ENCODE measurements around the gene HNRNPDL. TPM values are rescaled to one million over a fixed set of nuclear protein-coding genes. Genes with fewer than 3 reads are reported as not detected.

Gene HNRNPDL
- total and polyA plus RNA-seq, 2 donors (not counting 1 experiment from before 2014, with no cell fraction given) = 296 to 370 TPM

DNA sequence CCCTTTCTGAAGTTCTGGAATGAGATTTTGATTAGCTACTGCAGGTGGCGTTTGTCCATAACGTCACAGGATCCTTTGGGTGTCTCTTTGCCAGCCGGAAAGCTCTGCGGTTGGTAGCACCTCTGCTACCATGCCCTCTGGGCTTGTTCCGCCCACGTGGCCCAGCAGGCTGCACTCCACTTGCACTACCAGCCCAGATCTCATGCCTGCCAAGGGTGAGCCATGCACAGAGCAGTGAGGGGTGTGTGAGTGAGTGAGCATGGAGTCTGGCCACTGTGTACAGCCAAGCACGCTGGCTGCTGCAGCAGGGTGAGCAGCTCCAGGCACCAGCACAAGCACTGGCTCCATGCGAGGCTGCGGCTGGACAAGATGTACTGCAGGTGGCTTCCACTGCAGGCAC lies 49.9 kb downstream of the HNRNPDL start:
- peaks cover 0 to 16% (median 6%) of the 10 kb centered on the region in 3 donors for H3K9me3 ChIP-seq (ENCODE audit: control extremely low read depth in 1 of 3, control insufficient read depth in 2 of 3, insufficient read depth in 1 of 3, low read length in 2 of 3)
- WGBS (ENCODE audit: insufficient coverage) = 98% methylated on average over 9 of the region's 9 CpGs
- POLR2A ChIA-PET = interaction anchor here (1.0 kb wide), 1 partner anchor 51 kb away, joined by 3 read pairs; no protein-coding TSS in a partner anchor
- H3K27me3 Mint-ChIP-seq = no peaks in the 10 kb centered on the region
- H3K4me3 ChIP-seq (ENCODE audit: control extremely low read depth in 1 of 5, extremely low read depth in 1 of 5, insufficient read depth in 1 of 5, low read depth in 2 of 5, low read length in 4 of 5) = no peak overlapping the region
- peaks cover 17 to 18% of the 10 kb centered on the region in 2 donors for H3K4me1 ChIP-seq (ENCODE audit: control insufficient read depth in 2 of 2, insufficient read depth in 2 of 2, low read length in 2 of 2)
- TF ChIP-seq, protein P1, sequence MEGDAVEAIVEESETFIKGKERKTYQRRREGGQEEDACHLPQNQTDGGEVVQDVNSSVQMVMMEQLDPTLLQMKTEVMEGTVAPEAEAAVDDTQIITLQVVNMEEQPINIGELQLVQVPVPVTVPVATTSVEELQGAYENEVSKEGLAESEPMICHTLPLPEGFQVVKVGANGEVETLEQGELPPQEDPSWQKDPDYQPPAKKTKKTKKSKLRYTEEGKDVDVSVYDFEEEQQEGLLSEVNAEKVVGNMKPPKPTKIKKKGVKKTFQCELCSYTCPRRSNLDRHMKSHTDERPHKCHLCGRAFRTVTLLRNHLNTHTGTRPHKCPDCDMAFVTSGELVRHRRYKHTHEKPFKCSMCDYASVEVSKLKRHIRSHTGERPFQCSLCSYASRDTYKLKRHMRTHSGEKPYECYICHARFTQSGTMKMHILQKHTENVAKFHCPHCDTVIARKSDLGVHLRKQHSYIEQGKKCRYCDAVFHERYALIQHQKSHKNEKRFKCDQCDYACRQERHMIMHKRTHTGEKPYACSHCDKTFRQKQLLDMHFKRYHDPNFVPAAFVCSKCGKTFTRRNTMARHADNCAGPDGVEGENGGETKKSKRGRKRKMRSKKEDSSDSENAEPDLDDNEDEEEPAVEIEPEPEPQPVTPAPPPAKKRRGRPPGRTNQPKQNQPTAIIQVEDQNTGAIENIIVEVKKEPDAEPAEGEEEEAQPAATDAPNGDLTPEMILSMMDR (IDR thresholded peaks at IDR 0.05) = no peak
- TF ChIP-seq EZH2 (IDR thresholded peaks at IDR 0.05; ENCODE audit: borderline replicate concordance, insufficient read depth, low read depth, low read length, poor library complexity, severe bottlenecking) = no peak
- H2AFZ ChIP-seq (ENCODE audit: insufficient read depth, low read depth, low read length, poor library complexity, severe bottlenecking) = no peak overlapping the region
- H3K4me3 Mint-ChIP-seq = no peak overlapping the region
- DNase-seq (no peak), ATAC-seq (ENCODE audit: low read depth) (no peak)
- intact Hi-C loops (cut with micrococcal nuclease) = no loop called here
- H3K27ac Mint-ChIP-seq = no peak overlapping the region
- H3K27ac ChIP-seq (ENCODE audit: low read length in 2 of 2) = no peak overlapping the region
- no peaks in the 10 kb centered on the region for H3K9me3 Mint-ChIP-seq (ENCODE audit: insufficient read depth)
- H3K4me1 Mint-ChIP-seq = peaks cover 25% of the 10 kb centered on the region
- H3K36me3 ChIP-seq (replicated peaks in 1 of 2; ENCODE audit: control extremely low read depth in 1 of 2, control insufficient read depth in 1 of 2, extremely low read depth in 1 of 2, insufficient read depth in 2 of 2, low read length in 1 of 2) = no peaks in the 10 kb centered on the region
- no peaks in the 10 kb centered on the region for H4K20me1 ChIP-seq (ENCODE audit: control insufficient read depth, insufficient read depth, low read length, poor library complexity, severe bottlenecking)
- no peak overlapping the region for H3K9ac ChIP-seq (ENCODE audit: low read length)
- no peak overlapping the region for H3K4me2 ChIP-seq (replicated peaks; ENCODE audit: low read depth, low read length, poor library complexity, severe bottlenecking)
- H3K79me2 ChIP-seq (ENCODE audit: control insufficient read depth, insufficient read depth, low read length) = peaks cover 15% of the 10 kb centered on the region
- H3K27me3 ChIP-seq (replicated peaks in 1 of 4; ENCODE audit: control extremely low read depth in 1 of 4, control insufficient read depth in 3 of 4, insufficient read depth in 4 of 4, low read length in 3 of 4) = no peaks in the 10 kb centered on the region
- CTCF ChIA-PET = interaction anchor here (0.6 to 2.3 kb wide), 4 partner anchors 9 to 1165 kb away, joined by 3 to 8 read pairs (median 5); no protein-coding TSS in a partner anchor

DNA sequence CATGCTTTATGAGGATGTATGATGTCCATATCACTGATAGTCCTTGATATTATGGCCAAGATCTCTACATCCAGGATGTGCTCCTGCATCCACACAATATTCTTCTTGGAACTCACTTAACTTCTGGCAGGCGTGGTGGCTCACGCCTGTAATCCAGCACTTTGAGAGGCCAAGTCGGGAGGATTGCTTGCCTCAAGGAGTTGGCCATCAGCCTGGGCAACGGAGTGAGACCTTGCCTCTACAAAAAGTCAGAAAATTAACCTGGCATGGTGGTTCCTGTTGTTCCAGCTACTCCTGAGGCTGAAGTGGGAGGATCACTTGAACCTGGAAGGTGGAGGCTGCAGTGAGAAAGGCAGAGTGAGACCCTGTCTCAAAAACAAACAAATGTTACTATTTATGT lies 54.2 kb downstream of the HNRNPDL start:
- intact Hi-C loops (cut with micrococcal nuclease) = loop anchor here (10.0 kb wide), 1 partner anchor 1109 kb away; the partner anchor contains the start of gene ABRAXAS1
- H3K4me3 Mint-ChIP-seq = peak overlapping the region; percentile 54
- H4K20me1 ChIP-seq (ENCODE audit: control insufficient read depth, insufficient read depth, low read length, poor library complexity, severe bottlenecking) = peaks cover 18% of the 10 kb centered on the region
- DNase-seq (no peak), ATAC-seq (ENCODE audit: low read depth) (no peak)
- CTCF ChIA-PET = interaction anchor here (1.0 kb wide), 1 partner anchor 11 kb away, joined by 3 read pairs; no protein-coding TSS in a partner anchor
- peak overlapping the region; percentile 22 for H3K27ac Mint-ChIP-seq
- H3K4me1 ChIP-seq (ENCODE audit: control insufficient read depth in 2 of 2, insufficient read depth in 2 of 2, low read length in 2 of 2) = peaks cover 18 to 20% of the 10 kb centered on the region in 2 donors
- POLR2A ChIA-PET = no interaction called here
- H3K79me2 ChIP-seq (ENCODE audit: control insufficient read depth, insufficient read depth, low read length) = peaks cover 54% of the 10 kb centered on the region
- no peaks in the 10 kb centered on the region for H3K9me3 Mint-ChIP-seq (ENCODE audit: insufficient read depth)
- no peak overlapping the region for H2AFZ ChIP-seq (ENCODE audit: insufficient read depth, low read depth, low read length, poor library complexity, severe bottlenecking)
- no peaks in the 10 kb centered on the region for H3K27me3 Mint-ChIP-seq
- H3K4me3 ChIP-seq (ENCODE audit: control extremely low read depth in 1 of 5, extremely low read depth in 1 of 5, insufficient read depth in 1 of 5, low read depth in 2 of 5, low read length in 4 of 5) = no peak overlapping the region
- H3K27me3 ChIP-seq (replicated peaks in 1 of 4; ENCODE audit: control extremely low read depth in 1 of 4, control insufficient read depth in 3 of 4, insufficient read depth in 4 of 4, low read length in 3 of 4) = no peaks in the 10 kb centered on the region
- WGBS (ENCODE audit: insufficient coverage) = 100% methylated on average over 4 of the region's 4 CpGs
- H3K9ac ChIP-seq (ENCODE audit: low read length) = no peak overlapping the region
- TF ChIP-seq EZH2 (IDR thresholded peaks at IDR 0.05; ENCODE audit: borderline replicate concordance, insufficient read depth, low read depth, low read length, poor library complexity, severe bottlenecking) = no peak
- TF ChIP-seq, protein P1 (IDR thresholded peaks at IDR 0.05) = no peak
- no peak overlapping the region for H3K27ac ChIP-seq (ENCODE audit: low read length in 2 of 2)
- H3K4me1 Mint-ChIP-seq = peaks cover 32% of the 10 kb centered on the region
- H3K4me2 ChIP-seq (replicated peaks; ENCODE audit: low read depth, low read length, poor library complexity, severe bottlenecking) = peak overlapping the region; percentile 77
- H3K36me3 ChIP-seq (replicated peaks in 1 of 2; ENCODE audit: control extremely low read depth in 1 of 2, control insufficient read depth in 1 of 2, extremely low read depth in 1 of 2, insufficient read depth in 2 of 2, low read length in 1 of 2) = peaks cover 0 to 5% of the 10 kb centered on the region in 2 experiments
- peaks cover 0 to 9% (median under 1%) of the 10 kb centered on the region in 3 donors for H3K9me3 ChIP-seq (ENCODE audit: control extremely low read depth in 1 of 3, control insufficient read depth in 2 of 3, insufficient read depth in 1 of 3, low read length in 2 of 3)

Measured in B cell (primary cell).